Measurements from ENCODE around the gene ERBB2.

ERBB2 gene

DNA sequence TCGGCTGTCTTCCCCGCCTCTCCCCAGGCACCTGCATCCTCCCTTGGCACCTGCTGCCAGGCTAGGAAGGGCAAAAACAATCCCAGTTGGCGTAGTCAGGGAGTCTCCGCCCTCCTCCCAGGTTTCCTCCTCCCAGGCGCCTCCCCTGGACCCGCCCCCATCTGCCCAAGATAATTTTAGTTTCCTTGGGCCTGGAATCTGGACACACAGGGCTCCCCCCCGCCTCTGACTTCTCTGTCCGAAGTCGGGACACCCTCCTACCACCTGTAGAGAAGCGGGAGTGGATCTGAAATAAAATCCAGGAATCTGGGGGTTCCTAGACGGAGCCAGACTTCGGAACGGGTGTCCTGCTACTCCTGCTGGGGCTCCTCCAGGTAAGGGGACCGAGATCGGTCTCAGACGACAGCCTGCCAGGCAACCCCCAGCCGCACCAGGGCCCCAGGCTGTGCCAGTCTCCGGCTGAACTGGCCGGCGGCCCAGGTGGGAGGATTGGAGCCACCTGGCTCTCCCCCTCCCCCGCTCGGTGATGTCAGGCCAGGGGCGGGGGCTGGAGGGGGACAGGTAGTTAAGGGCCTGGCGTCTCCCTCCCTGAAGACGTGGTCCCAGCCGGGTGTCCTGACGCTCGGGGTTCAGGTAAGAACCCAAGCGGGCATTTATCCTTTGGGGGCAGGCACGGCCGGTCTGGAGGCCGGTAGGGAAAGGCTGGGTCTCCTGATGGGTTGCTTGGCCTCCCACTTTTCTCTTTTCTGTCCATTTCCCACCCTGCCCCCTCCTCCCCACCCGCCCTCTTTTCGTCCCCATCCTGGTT is 38.1 kb downstream of the ERBB2 start, which contains the start of gene GRB7:
TSS of gene GRB7 (plus strand) at position 179 of the 808 bp plus-strand sequence. CDS start 4,364 bp downstream, outside the sequence.
- no peak within 1 kb of the TSS for H3K4me2 ChIP-seq (ENCODE audit: low read depth, low read length, poor library complexity, severe bottlenecking)
- no peaks in the 10 kb centered on the region for H3K9me3 ChIP-seq (ENCODE audit: insufficient read depth, low read depth, low read length)
- no peaks in the 10 kb centered on the region for H3F3A ChIP-seq (ENCODE audit: low read depth)
- H3K27me3 ChIP-seq (ENCODE audit: insufficient read depth, low read length, poor library complexity, severe bottlenecking), result no peaks in the 10 kb centered on the region
- H3K9ac ChIP-seq (ENCODE audit: low read depth, low read length, poor library complexity, severe bottlenecking), result no peak within 1 kb of the TSS
- no peak for TF ChIP-seq EZH2phosphoT487 (IDR thresholded peaks at IDR 0.05; ENCODE audit: borderline replicate concordance)
- TF ChIP-seq, protein P1, sequence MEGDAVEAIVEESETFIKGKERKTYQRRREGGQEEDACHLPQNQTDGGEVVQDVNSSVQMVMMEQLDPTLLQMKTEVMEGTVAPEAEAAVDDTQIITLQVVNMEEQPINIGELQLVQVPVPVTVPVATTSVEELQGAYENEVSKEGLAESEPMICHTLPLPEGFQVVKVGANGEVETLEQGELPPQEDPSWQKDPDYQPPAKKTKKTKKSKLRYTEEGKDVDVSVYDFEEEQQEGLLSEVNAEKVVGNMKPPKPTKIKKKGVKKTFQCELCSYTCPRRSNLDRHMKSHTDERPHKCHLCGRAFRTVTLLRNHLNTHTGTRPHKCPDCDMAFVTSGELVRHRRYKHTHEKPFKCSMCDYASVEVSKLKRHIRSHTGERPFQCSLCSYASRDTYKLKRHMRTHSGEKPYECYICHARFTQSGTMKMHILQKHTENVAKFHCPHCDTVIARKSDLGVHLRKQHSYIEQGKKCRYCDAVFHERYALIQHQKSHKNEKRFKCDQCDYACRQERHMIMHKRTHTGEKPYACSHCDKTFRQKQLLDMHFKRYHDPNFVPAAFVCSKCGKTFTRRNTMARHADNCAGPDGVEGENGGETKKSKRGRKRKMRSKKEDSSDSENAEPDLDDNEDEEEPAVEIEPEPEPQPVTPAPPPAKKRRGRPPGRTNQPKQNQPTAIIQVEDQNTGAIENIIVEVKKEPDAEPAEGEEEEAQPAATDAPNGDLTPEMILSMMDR (conservative IDR thresholded peaks at IDR 0.05; ENCODE audit: low read length), result no peak
- no peaks in the 10 kb centered on the region for H4K20me1 ChIP-seq (ENCODE audit: insufficient read depth, low read length, poor library complexity, severe bottlenecking)
- H3K36me3 ChIP-seq (ENCODE audit: insufficient read depth, low read length), result no peaks in the 10 kb centered on the region
- H3K4me1 ChIP-seq (ENCODE audit: insufficient read depth, low read length, poor library complexity, severe bottlenecking), result no peaks in the 10 kb centered on the region
- H2AFZ ChIP-seq (ENCODE audit: low read length), result no peak within 1 kb of the TSS
- no peak within 1 kb of the TSS for H3K4me3 ChIP-seq (ENCODE audit: low read length, poor library complexity, severe bottlenecking)
- no peaks in the 10 kb centered on the region for H3K79me2 ChIP-seq (ENCODE audit: insufficient read depth, low read length)
- H3K9me2 ChIP-seq (replicated peaks; ENCODE audit: low read depth, low read length), result no peaks in the 10 kb centered on the region

DNA sequence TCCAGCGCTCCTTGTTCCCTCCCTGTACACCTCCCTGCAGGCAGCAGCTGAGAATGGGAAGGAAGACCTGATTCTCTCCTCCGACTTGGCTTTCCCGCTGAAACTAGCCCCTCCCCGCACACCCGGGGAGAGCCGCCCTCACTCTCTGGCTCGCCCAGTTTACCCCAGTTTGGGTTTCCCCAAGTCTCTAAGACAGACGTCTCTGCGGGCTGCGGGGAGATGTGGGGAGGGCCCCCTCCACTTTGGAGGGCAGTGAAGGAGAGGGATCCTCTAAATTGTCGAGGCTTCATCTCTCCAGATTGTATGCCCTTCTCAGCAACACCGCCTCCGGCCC is 38.7 kb downstream of the ERBB2 start:
- Histone ChIP-seq H3K9me3 (ENCODE audit: insufficient read depth, low read depth, low read length) (no peaks in the 10 kb centered on the region), H3K36me3 (ENCODE audit: insufficient read depth, low read length) (no peaks in the 10 kb centered on the region), H4K20me1 (ENCODE audit: insufficient read depth, low read length, poor library complexity, severe bottlenecking) (no peaks in the 10 kb centered on the region), H3K79me2 (ENCODE audit: insufficient read depth, low read length) (no peaks in the 10 kb centered on the region), H2AFZ (ENCODE audit: low read length) (no peak overlapping the region), H3K9me2 (replicated peaks; ENCODE audit: low read depth, low read length) (no peaks in the 10 kb centered on the region), H3K27me3 (ENCODE audit: insufficient read depth, low read length, poor library complexity, severe bottlenecking) (no peaks in the 10 kb centered on the region), H3K9ac (ENCODE audit: low read depth, low read length, poor library complexity, severe bottlenecking) (no peak overlapping the region), H3K4me3 (ENCODE audit: low read length, poor library complexity, severe bottlenecking) (no peak overlapping the region), H3F3A (ENCODE audit: low read depth) (no peaks in the 10 kb centered on the region), H3K4me2 (ENCODE audit: low read depth, low read length, poor library complexity, severe bottlenecking) (no peak overlapping the region), H3K4me1 (ENCODE audit: insufficient read depth, low read length, poor library complexity, severe bottlenecking) (no peaks in the 10 kb centered on the region)
- no peak for TF ChIP-seq EZH2phosphoT487 (IDR thresholded peaks at IDR 0.05; ENCODE audit: borderline replicate concordance)
- TF ChIP-seq, protein P1 (conservative IDR thresholded peaks at IDR 0.05; ENCODE audit: low read length), result no peak

DNA sequence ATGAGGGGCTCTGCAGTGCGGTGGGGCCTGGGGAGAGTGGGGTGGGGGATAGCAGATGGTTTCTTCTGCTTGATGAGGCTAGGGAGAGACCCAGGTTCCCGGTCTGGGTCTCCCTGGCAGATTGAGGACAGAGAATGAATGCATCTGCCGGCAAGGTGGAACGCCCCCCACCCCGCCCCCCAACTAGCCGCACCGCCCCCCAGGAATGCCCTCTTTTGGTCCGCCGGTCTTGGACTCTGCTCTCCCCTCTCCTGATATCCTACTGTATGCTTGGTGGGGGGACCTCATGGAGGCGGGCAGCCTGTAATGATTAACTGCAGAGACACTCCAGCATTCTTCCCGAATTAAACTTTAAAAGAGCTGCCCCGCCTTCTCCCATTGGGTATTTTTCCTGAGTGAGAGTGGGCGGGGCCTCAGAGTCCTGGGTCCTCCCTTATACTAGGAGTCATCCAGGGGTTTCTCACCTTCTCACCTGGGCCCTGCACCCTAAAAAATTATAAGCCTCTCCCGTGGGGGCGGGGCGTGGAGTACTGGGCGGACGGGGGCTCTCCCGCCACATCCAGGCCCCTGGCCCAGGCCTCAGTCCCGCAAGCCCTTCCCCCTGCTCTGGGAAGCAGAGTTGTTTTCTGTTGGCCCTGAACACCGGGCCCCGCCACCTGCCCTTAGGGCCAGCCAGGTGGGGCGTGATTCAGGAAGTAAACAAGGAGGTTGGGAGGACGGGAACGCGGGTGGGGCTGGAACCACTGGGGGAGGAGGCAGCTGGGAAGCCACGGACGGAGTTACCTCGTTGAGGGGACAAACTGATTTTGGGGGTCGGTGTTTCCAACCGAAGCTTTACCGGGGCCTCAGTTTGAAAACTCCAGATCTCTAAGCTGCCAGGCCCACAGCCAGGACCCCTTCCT is 39.4 kb downstream of the ERBB2 start:
- H3K27me3 ChIP-seq (ENCODE audit: insufficient read depth, low read length, poor library complexity, severe bottlenecking), result no peaks in the 10 kb centered on the region
- no peak for TF ChIP-seq EZH2phosphoT487 (IDR thresholded peaks at IDR 0.05; ENCODE audit: borderline replicate concordance)
- TF ChIP-seq, protein P1 (conservative IDR thresholded peaks at IDR 0.05; ENCODE audit: low read length), result no peak
- no peaks in the 10 kb centered on the region for H3K9me2 ChIP-seq (replicated peaks; ENCODE audit: low read depth, low read length)
- H2AFZ ChIP-seq (ENCODE audit: low read length), result no peak overlapping the region
- H3K36me3 ChIP-seq (ENCODE audit: insufficient read depth, low read length), result no peaks in the 10 kb centered on the region
- no peaks in the 10 kb centered on the region for H3K79me2 ChIP-seq (ENCODE audit: insufficient read depth, low read length)
- H3K4me2 ChIP-seq (ENCODE audit: low read depth, low read length, poor library complexity, severe bottlenecking), result no peak overlapping the region
- no peak overlapping the region for H3K4me3 ChIP-seq (ENCODE audit: low read length, poor library complexity, severe bottlenecking)
- no peaks in the 10 kb centered on the region for H3K9me3 ChIP-seq (ENCODE audit: insufficient read depth, low read depth, low read length)
- no peaks in the 10 kb centered on the region for H3F3A ChIP-seq (ENCODE audit: low read depth)
- no peaks in the 10 kb centered on the region for H4K20me1 ChIP-seq (ENCODE audit: insufficient read depth, low read length, poor library complexity, severe bottlenecking)
- H3K9ac ChIP-seq (ENCODE audit: low read depth, low read length, poor library complexity, severe bottlenecking), result no peak overlapping the region
- no peaks in the 10 kb centered on the region for H3K4me1 ChIP-seq (ENCODE audit: insufficient read depth, low read length, poor library complexity, severe bottlenecking)
